ENCODE results near the gene FAXC.
"Not testable (repeated sequence)": the region's sequence is repeated elsewhere in the genome, so short reads cannot be mapped to it uniquely, and the experiment has no call there.

The FAXC gene

DNA sequence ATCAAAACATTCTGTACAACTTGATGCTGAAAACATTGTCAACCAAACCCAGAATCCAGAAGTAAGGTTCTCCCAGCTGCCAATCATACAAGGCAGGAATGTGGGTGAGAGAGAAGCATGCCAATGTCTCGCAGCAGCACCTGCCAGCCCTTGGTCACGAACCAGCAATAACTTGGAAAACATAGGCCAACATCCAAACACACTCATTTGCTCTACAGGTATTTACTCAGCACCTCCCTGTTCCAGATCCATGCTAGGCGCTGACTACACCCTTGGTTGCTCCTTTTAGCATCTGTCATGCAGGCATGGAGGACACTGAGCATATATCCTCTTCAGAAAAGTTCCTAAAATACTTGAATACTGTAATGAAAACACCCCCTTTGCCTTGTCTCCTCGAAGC is 63.6 kb downstream of the FAXC start:
- DNase-seq (ENCODE audit: low spot score): no peak

DNA sequence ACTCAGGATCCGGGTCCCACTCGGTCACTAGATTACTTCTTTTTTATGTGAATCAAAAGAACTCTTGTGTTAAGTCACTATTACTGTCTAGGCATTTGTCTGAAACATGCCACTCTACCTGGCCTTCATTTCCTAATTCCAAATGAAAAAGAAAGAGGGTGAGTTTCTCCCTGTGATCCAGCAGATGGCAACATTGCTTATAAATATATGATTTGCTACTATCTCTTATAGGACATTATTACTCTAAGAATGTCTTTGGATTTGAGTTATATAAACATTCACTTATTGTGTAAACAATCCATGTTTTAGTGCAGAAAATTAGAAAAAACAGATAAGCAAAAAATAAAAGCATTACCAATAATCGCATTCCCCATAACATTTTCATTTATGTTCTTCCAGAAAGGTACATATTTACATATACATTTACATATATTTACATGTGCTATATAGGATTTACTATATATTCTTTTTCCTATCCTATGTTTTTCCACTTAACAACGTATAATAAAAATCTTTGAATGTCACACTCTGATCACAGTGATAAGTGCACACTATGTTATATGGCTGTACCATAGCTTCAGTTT is 66.9 kb downstream of the FAXC start:
- no peak for DNase-seq (ENCODE audit: low spot score)

DNA sequence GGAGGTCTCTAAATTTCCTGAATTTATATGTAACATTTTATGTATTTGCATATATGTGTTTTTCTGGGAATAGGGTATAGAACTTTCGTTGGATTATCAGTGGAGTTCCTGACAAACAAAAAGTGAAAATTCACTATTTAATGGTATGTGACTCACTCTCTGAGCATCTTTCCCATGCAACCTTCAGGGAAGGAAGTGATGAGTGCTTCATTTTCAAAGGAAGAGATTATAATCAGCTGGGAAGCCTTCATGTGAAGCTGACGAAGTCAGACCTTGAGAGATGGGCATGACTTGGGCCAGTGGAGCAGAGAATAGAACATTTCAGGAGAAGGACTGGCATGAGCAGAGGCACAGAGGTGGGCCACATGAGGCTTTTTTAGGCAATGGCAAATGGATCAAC is 72.7 kb downstream of the FAXC start:
- DNase-seq (ENCODE audit: low spot score): no peak

DNA sequence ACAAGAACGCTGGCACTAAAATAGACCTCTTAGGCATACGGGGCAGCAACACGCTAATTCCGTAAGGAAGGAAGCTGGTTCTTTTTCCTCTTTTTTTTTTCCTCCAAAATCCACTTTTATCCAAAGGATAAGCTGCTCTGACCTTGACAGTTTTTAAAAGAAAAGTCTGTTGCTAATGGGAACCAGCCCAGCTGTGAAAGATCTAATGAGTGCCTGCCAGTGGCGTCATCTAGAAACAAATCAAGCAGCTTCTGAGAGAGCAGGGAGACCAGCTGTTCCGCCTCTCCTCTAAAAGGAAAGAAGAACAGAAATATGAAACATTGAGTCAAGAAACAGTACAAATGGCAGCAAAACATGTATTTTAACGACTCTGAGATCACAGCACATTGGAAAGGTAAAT is 78.6 kb downstream of the FAXC start:
- DNase-seq (ENCODE audit: low spot score): no peak

DNA sequence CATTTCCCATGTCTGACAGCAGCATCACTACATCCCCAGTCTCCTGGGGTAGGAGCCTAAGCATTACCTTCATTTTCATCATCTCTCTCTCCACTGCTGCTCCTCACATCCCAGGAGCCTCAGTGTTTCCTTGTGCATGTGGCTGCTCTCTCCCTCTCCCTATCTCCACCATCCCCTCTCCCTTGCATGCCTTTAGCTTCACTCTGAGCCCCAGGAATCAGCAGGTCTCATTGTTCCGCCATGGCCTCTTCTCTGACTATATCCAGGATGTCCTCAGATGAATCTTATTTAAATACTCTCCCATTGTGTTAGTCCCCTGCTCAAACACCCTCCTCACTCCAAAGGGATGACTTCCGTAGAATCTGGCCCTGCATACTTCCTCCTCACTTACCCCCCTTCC is 79.4 kb downstream of the FAXC start:
- DNase-seq (ENCODE audit: low spot score): no peak

DNA sequence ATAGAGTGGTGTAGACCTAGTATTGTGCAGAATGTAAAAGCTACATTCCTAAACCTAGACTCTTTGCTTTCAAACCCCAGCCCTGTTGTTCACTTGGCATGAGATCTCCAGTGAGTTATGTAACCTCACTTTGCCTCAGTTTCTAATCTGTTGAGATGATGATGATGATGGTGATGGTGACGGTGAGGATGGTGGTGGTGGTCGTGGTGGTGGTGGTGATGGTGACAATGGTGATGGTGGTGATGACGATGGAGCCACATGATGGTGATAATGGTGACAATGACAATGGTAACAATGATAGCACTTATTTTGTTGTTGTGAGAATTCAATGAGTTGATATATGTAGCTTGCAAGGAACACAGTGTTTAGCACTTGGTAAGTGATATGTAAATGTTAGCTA is 80.3 kb downstream of the FAXC start:
- DNase-seq (ENCODE audit: low spot score): no peak

DNA sequence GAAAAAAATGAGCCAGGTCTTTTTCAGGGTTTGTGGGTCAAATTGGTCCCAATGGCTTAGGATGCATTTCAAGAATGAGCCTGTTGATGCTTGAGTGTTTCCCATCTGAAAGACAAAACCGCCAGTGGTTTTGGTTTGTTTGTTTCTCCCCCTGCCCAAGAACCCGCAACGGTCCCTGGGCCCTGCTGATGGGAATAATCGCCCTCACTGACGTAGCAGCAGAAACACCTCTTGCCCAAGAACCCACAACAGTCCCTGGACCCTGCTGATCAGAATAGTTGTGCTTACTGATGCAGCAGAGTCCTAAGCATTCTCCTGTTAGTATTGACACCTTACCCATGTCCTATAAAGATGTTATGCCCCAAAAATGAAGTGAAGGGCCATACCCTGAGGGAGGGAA is 82.5 kb downstream of the FAXC start:
- not testable (repeated sequence) for DNase-seq (ENCODE audit: low spot score)

DNA sequence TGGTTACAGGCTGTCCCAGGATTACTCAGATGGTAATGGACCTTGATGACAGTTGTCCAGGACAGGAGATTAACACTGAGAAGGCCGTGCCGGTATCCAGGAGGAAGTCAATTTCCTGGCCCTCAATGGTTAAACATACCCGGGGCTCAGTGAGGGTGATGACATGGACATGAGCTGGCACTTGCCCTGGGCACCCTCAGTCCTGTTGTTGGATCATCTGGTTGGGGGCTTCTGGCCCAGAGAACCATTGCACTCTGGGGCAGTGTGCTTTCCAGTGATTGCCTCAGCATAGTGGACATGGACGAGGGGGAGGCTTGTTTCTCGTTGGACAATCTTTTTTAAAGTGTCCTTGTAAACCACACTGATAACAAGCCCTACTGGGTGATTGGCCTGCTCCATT is 84.0 kb downstream of the FAXC start:
- DNase-seq (ENCODE audit: low spot score): not testable (repeated sequence)

DNA sequence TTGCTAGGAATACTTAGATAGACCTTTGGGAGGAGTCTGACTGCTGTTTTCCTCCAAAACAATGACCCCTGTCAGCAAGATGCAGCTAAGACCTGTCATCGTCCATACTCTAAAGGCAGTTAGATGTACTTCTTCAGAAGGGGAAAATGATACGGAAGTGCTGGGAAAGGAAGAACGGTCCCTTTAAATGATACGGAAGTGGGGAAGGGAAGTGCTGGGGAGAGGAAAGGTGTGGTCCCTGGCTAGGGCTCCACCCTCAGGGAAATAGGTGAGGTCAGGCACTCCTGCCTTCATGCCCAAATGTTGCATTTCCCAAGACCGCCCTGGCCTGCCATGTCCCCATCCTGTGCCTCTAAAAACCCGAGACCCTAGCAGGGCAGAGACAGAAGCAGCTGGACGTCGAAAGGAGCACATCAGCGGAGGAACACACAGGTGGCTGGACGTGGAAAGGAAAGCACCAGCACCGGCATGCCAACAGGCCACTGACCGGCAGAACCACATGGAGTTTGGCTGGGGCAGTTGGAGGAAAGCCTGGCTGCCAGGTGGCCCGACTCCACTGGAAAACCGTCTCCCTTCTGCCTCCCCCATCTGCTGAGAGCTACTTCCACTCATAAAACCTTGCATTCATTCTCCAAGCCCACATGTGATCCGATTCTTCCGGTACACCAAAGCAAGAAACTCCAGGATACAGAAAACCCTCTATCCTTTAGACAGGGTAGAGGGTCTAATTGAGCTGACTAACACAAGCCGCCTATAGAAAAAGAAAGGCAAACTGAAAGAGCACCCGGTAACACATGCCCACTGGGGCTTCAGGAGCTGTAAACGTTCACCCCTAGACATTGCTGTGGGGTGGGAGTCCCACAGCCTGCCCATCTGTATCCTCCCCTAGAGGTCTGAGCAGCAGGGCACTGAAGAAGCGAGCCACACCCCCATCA is 94.6 kb downstream of the FAXC start:
- DNase-seq (ENCODE audit: low spot score): no peak

DNA sequence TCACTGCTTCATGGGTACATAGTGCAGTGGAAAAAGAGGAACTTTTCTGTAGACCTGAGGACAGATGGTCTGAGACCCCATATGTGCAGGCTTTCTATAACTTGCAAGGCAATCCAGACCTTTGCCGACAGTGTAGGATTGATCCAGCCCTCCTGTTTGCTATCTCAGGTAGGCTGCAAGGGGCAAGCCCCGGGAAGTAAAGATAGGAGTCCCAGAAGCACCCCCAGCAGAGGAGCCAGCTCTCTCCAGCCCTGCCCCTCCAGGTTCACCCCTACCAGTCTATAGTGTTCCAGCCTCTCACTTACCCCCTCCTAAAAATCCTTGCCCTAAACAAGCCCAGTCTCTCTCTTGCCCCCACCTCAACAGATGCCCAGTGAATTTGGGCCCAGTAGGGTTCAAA is 96.2 kb downstream of the FAXC start:
- DNase-seq (ENCODE audit: low spot score): no peak

DNA sequence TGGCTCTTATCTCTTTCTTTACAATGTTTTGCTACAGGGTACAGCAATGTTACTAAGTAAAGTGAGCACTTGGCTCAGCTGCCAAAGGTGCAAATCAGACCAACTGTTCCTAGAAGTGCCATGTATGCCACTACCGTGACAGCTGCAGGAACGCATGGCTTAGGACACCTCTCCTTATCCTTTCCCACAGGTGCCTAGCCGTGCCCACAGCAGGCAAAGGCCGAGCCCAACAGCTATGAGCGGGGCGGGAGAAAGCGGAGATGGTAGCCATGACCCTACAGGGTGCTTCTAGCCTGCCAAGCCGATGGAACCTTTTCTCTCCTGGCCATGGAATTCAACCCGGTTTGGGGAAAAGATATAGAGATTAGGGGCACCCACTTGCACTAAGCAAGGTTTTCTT is 97.1 kb downstream of the FAXC start:
- DNase-seq (ENCODE audit: low spot score): no peak

DNA sequence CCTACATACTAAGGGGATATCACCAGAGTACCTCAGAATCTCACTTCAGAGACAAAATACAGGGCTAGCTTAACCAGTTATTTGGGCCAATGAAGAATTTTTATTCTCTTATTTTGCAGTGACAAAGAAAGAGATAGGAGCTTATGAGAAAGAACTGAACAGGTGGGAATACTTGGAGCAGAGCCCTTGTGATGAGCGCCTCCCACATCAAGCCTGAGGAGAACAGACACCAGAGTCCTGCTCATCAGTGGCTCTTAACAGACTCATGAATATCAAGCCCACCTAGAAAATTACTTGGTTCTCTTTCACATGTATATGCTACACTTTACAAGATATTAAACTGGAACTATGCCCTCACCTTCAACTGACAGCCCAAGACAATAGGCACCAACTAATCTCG is 99.0 kb downstream of the FAXC start:
- DNase-seq (ENCODE audit: low spot score): no peak

DNA sequence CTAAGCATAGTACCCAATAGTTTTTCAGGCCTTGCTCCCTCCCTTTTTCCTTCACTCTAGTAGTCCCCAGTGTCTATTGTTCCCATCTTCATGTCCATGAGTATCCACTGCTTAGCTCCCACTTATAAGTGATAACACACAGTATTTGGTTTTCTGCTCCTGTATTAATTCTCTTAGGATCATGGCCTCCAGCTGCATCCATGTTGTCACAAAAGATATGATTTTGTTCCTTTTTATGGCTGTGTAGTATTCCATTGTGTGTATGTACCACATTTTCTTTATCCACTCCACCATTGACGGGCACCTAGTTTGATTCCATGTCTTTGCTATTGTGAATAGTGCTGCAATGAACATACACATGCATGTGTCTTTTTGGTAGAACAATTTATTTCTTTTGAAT is 102.9 kb downstream of the FAXC start:
- DNase-seq (ENCODE audit: low spot score): no peak

DNA sequence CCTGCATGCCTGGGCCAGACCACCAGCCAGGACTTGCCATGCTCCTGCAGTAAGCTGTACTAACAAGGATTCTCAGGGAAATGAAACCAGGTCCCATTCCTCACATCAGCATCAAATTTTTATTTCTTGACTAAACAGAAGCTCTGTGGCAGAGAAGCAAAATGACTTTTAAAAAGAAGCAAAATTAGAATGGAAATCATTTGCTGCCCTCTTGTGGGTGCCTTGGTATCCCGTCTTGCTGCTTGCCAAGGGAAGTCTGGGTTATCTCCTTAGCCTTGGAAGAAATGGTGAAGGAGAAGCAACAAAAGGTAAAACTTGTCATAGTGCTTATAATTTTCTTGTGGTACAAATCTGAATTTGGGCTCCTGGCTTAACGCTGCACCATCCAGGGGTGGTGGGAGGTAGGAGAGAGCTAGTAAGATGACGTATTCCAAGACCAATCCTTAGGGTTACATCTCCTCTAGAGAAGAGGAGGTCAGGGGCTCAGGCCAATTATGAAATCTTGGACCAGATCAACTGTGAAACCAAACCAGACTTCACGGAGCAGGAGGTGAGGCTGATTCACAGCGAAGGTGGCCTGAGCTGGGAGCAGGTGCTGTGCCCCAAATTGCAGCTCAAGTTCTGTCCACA is 107.5 kb downstream of the FAXC start:
- DNase-seq (ENCODE audit: low spot score): no peak

DNA sequence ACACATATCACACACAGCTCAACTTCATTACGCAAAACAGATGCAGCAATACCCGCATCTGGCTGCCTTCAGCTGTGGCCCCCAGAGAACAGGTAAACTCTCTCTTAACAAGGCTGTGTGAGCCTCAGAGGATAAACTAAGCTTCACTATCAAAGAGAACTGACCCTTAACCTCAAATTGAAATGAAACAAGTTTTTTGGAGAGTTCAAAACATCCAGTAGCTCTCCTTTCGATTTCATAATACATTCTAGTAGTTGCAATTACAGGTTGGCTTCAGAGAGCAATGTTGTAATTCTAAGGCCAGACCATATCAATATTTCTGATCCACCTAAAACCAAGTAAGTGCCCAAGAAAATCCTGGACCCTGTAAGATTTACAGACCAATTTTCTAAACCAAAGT is 113.5 kb downstream of the FAXC start:
- no peak for DNase-seq (ENCODE audit: low spot score)

DNA sequence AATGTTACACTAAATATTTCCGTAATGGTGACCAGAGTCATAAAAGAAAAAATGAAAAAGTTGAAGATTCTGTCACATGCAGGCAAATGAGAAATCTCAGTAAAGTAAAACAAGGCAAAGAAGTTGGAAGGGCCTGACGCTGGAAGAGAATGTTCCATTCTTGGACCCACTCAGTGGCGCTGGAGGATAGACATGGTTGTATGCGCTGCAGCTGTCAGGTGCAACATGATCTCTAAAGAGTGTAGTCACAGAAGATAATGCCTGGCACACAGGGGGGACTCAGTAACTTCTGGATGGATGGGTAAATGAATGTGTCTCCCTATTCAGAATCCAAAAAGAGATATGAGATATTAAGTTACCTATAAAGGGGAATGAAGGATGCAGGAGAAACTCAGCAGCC is 116.3 kb downstream of the FAXC start:
- DNase-seq (ENCODE audit: low spot score): no peak

DNA sequence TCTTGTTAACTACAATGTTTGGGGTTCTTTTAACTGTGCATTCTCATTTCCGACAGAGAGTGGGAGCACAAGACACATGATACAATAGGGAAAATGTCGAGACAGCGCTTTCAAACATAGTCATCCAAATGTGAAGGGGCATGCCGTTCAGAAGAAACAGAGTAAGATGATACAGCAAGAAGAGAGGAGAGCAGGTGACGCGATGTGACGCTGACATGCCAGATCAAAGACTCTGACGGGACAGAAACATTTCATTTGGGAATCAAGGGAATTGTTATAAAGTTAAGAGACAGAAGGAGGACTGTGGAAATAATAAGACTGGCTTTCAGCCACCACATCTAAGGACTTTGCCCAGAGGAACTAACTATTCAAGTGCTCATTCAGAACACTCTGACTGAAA is 117.4 kb downstream of the FAXC start:
- DNase-seq (ENCODE audit: low spot score): no peak

DNA sequence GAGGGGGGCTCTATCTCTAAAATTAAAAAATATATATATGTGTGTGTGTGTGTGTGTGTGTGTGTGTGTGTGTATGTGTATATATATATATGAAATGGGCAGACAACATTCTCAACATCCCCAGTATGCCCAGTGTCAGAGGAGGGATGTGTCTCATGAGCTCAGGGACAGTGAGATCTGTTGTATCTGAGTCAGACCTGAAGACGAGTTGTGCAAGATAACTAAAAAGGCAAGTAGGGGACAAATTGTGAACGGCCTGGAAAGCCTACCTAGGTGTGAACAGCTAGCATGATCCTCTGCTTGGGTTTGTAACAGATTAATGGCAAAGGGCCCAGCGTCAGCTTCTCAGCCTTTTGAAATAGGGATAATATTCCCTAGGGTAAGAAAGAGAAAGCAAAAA is 124.3 kb downstream of the FAXC start:
- DNase-seq (ENCODE audit: low spot score): no peak

Data from germinal center (tissue), 1 donor.